ENCODE measurements around the gene CASKIN2.
"Not testable (repeated sequence)": the region's sequence is repeated elsewhere in the genome, so short reads cannot be mapped to it uniquely, and the experiment has no call there.

Gene CASKIN2

GRCh38 chr17:75488693-75489510, 26.4 kb downstream of the CASKIN2 start:
- no peak for DNase-seq

- DNase-seq = no peak
These were observed 27.8 kb downstream of the CASKIN2 start for GRCh38 chr17:75487351-75488070.

GRCh38 chr17:75486951-75487350, 28.4 kb downstream of the CASKIN2 start:
- DNase-seq = no peak

DNA sequence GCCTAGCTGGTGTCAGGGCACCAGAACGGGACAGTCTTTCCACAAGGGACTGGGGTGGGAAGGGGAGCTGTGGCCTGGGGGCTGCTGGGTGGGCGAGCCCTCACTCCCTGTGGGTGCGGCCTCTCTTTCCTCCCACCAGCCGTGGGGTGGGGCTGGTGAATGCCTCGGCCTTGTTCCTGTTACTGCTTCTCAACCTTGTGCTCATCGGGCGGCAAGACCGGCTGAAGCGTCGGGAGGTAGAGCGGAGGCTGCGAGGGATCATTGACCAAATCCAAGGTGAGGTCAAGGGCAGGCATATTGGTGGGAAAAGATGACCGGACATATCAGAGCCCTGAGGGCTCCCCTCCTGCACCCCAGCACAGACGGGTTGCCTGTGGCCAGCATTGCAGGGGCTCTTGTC, 29.2 kb downstream of the CASKIN2 start:
- DNase-seq = no peak

- DNase-seq = no peak
These were observed 29.6 kb downstream of the CASKIN2 start for GRCh38 chr17:75485688-75486087.

DNA sequence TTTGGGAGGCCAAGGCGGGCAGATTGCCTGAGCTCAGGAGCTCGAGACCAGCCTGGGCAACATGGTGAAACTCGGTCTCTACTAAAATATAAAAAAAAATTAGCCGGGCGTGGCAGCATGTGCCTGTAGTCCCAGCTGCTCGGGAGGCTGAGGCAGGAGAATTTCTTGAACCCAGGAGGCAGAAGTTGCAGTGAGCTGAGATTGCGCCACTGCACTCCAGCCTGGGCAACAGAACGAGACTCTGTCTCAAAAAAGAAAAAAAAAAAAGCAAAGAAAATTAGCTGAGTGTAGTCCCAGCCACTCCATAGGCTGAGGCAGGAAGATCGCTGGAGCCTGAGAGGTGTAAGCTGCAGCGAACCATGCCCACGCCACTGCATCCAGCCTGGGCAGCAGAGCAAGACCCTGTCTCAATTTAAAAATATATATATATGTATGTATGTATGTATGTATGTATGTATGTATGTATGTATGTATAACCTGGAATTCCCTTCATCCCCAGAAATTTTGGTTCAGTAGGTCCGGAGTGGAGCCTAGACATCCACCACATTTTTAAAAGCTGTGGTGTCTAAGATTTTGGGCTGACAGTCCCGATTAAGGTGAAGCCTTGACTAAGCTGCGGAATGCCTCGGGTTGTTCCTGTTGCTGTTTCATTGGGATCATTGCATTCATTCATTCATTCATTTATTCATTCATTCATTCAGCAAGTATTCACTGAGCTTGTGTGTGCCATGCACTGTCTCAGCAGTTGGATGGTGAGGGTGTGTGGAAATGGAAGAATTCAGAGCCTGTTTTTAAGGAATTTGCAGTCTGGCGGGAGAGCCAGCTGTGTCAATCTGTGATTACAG, 33.0 kb downstream of the CASKIN2 start:
- no peak for DNase-seq

- no peak for DNase-seq
These were observed 33.9 kb downstream of the CASKIN2 start for GRCh38 chr17:75481194-75482068.

DNA sequence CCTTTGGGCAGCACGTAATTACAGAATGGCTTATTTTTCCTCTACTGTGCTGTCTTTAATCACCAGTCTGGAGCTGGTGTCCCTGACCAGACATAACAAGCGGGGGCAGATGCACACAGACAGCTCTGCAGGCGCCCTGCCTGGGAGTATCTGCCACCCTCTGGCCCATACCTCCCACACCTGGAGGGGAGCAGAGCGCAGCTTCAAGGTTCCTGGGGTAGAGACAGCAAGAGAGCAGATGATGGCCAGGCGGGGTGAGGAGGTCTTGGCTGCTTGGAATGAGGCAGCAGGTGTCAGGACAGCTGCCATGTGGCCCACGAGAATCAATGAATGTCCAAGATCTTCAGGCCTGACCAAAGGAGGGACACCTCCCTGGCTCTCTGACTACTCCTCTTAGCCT, 35.1 kb downstream of the CASKIN2 start:
- DNase-seq = no peak

DNA sequence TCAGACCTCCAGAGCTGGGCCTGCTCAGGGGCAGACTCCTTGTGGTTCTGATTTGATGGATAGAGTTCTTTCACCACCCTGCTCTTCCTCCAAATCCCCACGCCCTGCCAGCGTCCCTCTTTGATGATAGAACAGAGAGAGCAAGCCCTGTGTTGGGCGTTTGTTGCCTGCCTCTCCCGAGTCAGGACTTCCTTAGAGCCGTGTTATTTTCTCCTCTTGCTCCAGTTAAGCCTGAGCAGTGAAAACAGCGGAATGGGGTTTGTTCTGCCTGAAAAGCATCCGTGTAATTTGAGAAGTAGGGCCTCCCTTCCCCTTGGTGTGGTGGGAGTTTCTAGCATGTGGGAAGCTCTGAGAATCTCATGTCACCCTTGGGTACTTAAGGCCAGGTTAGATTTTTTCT, 36.8 kb downstream of the CASKIN2 start:
- peak; percentile 14 for DNase-seq

DNA sequence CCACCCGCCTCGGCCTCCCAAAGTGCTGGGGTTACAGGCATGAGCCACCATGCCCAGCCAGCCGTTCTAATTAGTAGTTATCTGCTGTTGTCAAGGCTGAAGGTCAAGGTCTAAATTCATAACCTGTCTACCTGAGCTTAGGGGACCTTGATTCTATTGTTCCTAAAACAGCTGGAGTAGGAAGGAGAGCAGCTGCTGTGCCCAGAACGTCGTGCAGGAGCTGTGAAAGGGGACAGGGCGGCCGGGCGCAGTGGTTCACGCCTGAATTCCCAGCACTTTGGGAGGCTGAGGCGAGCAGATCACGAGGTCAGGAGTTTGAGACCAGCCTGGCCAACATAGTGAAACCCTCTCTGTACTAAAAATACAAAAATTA, 37.9 kb downstream of the CASKIN2 start:
- DNase-seq = not testable (repeated sequence)

GRCh38 chr17:75476752-75477489, 38.4 kb downstream of the CASKIN2 start:
- DNase-seq = no peak

- DNase-seq = peak; percentile 10
These were observed 39.1 kb downstream of the CASKIN2 start for GRCh38 chr17:75476271-75476671.

- peak; percentile 37 for DNase-seq
These were observed 39.5 kb downstream of the CASKIN2 start for GRCh38 chr17:75475851-75476250.

DNA sequence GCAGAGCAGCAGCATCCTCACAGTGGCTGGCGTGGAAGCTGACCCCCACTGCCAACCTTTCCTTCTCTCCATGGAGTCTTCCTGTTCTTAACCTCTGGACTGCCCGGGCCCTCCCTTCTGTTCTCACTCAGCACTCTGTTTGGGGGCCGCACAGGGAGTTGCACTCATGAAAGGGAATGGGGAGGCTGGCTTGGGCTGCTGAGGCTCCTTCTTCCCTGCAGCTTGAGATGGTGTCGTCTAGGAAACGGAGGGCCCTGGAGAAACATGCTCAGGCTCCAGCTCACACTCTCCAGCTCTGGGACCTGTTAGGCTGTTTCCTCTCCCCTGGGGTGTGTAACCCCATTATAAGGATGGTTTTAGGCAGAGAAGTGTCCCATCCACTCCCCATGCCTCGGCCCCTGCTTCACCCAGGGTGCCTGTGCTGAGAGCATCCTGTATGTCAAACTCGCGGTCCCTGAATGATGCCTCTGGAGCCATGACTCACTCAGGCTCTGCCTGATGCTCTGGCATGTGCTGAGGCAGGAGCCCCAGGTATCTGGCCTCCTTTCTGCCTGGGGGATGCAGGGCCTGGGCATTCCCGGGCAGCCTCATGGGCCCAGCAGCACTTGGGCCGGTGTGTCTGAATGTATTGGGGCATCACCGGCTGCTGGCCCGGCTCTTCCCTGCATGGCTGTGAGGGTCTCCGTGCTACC, 40.0 kb downstream of the CASKIN2 start:
- DNase-seq = peak; percentile 13

- DNase-seq = no peak
These were observed 40.6 kb downstream of the CASKIN2 start for GRCh38 chr17:75474736-75475135.

DNA sequence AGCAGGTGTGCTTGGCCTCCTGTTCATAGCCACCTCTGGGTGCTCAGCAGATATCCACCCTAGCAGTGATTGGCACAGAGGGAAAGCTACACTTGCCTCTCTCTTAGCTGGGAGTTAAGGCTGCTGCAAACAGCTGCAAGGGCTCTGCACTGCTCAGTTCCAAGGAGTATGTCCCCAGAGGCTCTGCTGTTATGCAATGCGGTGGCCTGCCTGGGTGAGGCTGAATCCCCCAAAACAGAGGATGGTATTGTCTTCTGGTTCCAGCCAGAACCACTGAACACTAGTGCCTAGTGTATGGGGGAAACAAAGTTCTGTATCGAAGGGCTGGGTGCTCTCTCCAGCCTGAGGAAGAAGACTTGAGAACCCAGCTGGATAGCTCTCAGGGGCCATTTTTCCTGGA, 42.1 kb downstream of the CASKIN2 start:
- DNase-seq = no peak

GRCh38 chr17:75472119-75472518, 43.2 kb downstream of the CASKIN2 start:
- no peak for DNase-seq

DNA sequence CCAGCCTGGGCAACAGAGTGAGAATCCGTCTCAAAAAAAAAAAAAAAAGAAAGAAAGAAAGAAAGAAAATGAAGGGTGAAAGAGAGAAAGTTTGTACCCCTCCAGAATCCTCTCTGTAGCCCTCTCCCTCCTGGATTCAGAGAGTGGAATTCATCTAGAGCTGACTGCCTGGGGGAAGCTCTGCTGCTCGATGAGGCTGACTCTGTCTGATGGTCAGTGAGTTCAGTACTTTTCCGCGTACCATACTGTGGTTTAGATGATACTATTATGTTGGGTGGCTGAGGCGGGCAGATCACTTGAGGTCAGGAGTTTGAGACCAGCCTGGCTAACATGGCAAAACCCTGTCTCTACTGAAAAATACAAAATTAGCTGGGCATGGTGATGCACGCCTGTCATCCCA, 44.1 kb downstream of the CASKIN2 start:
- DNase-seq = no peak

DNA sequence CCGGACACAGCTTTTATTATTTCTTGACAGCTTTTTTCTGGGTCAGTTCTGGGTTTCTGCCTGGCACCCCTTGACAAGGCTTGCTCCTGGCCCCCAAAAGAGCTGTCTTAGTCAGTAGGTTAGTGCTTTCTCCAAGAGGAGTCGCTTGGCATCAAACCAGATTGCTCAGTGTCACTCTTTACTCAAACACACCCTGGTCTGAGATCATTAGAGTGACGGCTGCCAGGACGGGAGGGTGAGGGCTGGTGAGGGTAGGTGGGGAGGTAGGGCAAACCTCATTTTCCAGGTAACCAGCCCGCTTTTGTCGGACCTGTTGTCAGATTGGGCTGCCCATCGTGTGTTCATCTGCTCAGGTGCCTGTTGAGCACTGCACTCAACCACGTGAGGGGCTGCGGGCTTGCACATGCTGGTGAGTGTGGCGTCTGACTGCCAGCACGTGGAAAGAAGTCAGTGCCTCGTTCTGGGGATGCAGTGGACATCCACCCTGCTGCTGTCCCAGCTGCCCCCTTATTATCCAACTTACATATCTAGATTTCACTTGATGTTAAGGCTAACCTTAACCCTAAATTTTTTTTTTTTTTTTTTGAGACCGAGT, 46.5 kb downstream of the CASKIN2 start:
- no peak for DNase-seq

DNA sequence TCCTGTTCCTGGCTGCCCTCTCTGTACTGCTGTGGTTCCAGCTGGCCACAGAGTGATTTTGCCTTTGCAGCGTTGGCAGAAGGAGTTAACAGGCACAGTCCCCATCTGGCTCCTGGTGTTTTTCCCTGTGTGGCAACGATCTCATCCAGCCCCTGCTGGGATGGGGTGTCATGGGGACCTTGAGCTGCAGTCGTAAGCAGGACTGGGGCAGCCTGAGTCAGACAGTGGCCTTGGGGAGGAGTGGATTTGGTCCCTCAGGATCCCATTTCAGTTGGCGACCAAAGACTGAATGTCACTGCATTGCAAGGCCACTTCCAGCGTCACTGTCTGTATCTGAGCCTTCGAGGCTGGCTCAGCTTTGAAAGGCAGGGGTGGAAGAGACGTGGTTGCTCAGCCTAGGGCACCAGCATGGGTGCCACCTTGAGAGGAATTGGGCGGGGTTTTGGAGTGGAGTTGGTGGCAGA, 47.0 kb downstream of the CASKIN2 start:
- DNase-seq = no peak

DNA sequence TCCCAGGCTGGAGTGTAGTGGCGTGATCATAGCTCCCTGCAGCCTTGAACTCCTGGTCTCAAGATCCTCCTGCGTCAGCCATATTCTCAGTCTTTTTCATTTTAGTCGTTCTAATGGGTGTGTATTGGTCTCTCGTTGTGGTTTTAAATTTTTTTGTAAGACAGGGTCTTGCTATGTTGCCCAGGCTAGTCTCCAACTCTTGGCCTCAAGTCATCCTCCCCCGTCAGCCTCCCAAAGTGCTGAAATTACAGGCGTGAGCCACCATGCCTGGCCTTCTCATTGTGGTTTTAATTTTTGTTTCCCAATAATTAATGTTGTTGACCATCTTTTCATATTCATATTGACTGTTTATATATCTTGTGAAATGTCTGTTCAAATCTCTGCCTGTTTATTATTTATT, 50.3 kb downstream of the CASKIN2 start:
- no peak for DNase-seq
